WERI-Rb-1 (cell line): ENCODE results near the gene LGI4.

Experiments
- DNase-seq: peaks from one replicate; pipeline ENCODE4 v3.0.0-alpha.2; 2020
- H3K27ac ChIP-seq: fragments of 250-450 bp; sonication (Bioruptor Pico); 2 replicates; pipeline ENCODE4 v1.5.1; 2020; ENCODE audit warnings: mild to moderate bottlenecking, moderate library complexity
- H3K27me3 ChIP-seq: fragments of 250-450 bp; sonication (Bioruptor Pico); 2 replicates; pipeline ENCODE4 v1.5.1; 2021; ENCODE audit warnings: mild to moderate bottlenecking, low read depth, moderate library complexity; ENCODE audit not compliant: insufficient read depth, severe bottlenecking
- H3K36me3 ChIP-seq: fragments of 250-450 bp; sonication (Bioruptor Pico); 2 replicates; pipeline ENCODE4 v1.5.1; 2020; ENCODE audit warnings: mild to moderate bottlenecking, moderate library complexity
- H3K4me3 ChIP-seq: 2 replicates; pipeline ENCODE4 v1.5.1; 2011; ENCODE audit warnings: low read depth, mild to moderate bottlenecking, control low read depth, low read length
- H3K9me3 ChIP-seq: fragments of 250-450 bp; sonication (Bioruptor Pico); 2 replicates; pipeline ENCODE4 v1.5.1; 2021; ENCODE audit warnings: mild to moderate bottlenecking, moderate library complexity; ENCODE audit not compliant: severe bottlenecking
- TF ChIP-seq, protein P1 (sequence below): IDR thresholded peaks from 2 replicates; pipeline ENCODE4 v1.5.1; 2011; ENCODE audit warnings: low read depth, mild to moderate bottlenecking, control low read depth, inconsistent platforms, low read length

LGI4 gene

DNA sequence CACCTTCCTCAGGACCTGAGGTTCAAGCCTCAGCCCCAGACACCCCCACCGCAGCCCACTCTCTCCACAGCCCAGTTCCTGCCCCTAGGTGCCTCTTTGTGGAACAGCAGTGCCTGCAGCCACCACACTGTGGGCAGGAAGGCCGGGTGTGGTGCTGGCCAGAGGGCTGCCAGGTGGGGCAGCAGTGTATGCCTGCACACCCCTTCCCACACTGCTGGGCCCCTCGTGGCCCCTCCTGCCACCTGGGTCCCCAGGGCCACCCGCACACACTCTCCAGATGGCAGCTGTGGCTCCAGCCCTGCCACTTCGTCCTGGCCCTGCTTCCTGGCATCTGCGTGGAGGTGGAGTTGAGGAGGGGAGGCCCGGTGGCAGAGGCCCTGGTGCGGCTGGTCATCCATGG lies 58.2 kb downstream of the LGI4 start:
- no peak for DNase-seq
- H3K27me3 ChIP-seq: no peaks in the 10 kb centered on the region
- no peak overlapping the region for H3K27ac ChIP-seq
- no peaks in the 10 kb centered on the region for H3K36me3 ChIP-seq
- H3K9me3 ChIP-seq: peaks cover 3% of the 10 kb centered on the region
- no peak overlapping the region for H3K4me3 ChIP-seq
- TF ChIP-seq, protein P1, sequence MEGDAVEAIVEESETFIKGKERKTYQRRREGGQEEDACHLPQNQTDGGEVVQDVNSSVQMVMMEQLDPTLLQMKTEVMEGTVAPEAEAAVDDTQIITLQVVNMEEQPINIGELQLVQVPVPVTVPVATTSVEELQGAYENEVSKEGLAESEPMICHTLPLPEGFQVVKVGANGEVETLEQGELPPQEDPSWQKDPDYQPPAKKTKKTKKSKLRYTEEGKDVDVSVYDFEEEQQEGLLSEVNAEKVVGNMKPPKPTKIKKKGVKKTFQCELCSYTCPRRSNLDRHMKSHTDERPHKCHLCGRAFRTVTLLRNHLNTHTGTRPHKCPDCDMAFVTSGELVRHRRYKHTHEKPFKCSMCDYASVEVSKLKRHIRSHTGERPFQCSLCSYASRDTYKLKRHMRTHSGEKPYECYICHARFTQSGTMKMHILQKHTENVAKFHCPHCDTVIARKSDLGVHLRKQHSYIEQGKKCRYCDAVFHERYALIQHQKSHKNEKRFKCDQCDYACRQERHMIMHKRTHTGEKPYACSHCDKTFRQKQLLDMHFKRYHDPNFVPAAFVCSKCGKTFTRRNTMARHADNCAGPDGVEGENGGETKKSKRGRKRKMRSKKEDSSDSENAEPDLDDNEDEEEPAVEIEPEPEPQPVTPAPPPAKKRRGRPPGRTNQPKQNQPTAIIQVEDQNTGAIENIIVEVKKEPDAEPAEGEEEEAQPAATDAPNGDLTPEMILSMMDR: no peak

DNA sequence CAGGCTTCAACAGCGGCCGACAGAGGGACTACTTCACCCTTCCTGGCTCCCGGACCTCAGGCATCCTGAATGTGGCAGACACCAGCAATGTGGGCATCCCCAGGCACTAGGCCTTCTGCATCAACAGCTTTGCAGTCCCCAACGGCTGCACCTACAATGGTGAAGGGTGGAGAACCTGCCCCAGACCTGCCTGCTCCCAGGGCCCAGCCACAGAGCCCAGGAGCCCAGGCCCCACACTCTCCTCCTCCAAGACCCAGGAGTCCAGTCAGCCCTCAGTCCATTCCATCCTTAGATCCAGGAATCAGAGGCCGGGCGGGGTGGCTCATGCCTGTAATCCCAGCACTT lies 58.9 kb downstream of the LGI4 start:
- TF ChIP-seq, protein P1: no peak
- Histone ChIP-seq H3K36me3 (no peaks in the 10 kb centered on the region), H3K9me3 (no peaks in the 10 kb centered on the region), H3K27ac (no peak overlapping the region), H3K27me3 (no peaks in the 10 kb centered on the region), H3K4me3 (no peak overlapping the region)
- no peak for DNase-seq

DNA sequence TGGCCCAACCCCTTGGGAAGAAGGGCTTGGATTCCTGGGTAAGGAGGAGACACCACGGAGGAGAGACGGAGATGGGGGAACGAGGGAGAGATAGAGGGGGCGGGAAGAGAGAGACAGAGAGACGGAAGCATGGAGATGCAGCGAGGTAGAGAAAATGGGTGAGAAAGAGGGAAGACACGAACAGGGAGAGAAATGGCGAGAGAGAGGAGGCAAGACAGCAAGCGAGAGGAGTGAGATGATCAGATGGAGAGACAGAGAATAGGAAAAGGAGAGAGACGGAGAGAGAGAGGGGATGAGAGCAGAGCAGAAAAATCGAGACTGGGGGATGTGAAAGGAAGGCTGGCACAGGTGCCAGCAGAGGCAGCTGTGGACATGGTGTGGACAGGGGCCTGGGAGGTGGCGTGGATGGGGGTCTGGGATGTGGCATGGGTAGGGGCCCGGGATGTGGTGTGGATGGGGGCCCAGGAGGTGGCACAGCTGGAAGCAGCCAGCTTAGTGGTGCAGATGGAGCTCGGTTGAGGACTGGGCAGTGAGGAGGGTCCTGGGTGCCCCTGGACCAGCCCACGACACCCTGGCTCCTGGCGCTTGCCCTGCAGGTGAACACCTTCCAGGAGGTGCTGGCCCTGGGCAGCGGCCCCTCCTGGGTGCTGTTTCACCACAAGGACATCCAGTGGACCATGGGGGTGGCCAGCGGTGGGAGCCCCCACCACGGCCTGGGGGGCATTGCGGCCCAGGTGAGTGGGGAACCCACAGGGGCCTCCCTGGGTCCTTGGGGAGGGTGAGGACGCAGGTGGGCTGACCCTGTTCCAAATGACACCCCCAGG lies 59.4 kb downstream of the LGI4 start:
- Histone ChIP-seq H3K27me3 (no peaks in the 10 kb centered on the region), H3K27ac (no peak overlapping the region), H3K9me3 (no peaks in the 10 kb centered on the region), H3K4me3 (no peak overlapping the region), H3K36me3 (no peaks in the 10 kb centered on the region)
- TF ChIP-seq, protein P1: no peak
- DNase-seq: no peak
